Tibial nerve (tissue), 4 donors: ENCODE data around the gene SLC9A4. TPM values are rescaled to one million over a fixed set of nuclear protein-coding genes. Genes with fewer than 3 reads are reported as not detected.

Experiments
- DNase-seq, 2 donors: peaks; one replicate each; pipeline ENCODE4 v3.0.0-alpha.2; 2019; ENCODE audit warnings: low spot score in 2 of 2
- H3K27ac ChIP-seq, 4 donors: fragments of 200-600 bp; sonication (generic) in 3 of 4; one replicate each; pipeline ENCODE4 v1.5.1; 2017 to 2019; ENCODE audit warnings: mild to moderate bottlenecking in 1 of 4
- H3K27me3 ChIP-seq, 2 donors: fragments of 200-600 bp; sonication (generic) in 1 of 2; one replicate each; pipeline versions ENCODE4 v1.5.1 to v1.6.0; 2017 to 2019
- H3K36me3 ChIP-seq, 3 donors: fragments of 200-600 bp; sonication (generic); one replicate each; pipeline ENCODE4 v1.5.1; 2018 to 2019
- H3K4me1 ChIP-seq, 4 donors: fragments of 200-600 bp; sonication (generic) in 3 of 4; one replicate each; pipeline ENCODE4 v1.5.1; 2017 to 2019
- H3K4me3 ChIP-seq, 4 donors: fragments of 200-600 bp; sonication (generic) in 3 of 4; one replicate each; pipeline ENCODE4 v1.5.1; 2017 to 2019; ENCODE audit warnings: mild to moderate bottlenecking in 1 of 4, moderate library complexity in 1 of 4
- H3K9me3 ChIP-seq, 4 donors: fragments of 200-600 bp; sonication (generic) in 3 of 4; one replicate each; pipeline ENCODE4 v1.5.1; 2017 to 2019
- CTCF ChIP-seq, 5 experiments: fragments of 200-600 bp in 3 of 5; fragments of 450-650 bp in 2 of 5; sonication (generic) in 3 of 5; IDR thresholded peaks; one replicate each; pipeline ENCODE4 v1.5.1; 2016 to 2019; ENCODE audit warnings: antibody characterized with exemption in 5 of 5, mild to moderate bottlenecking in 3 of 5, moderate library complexity in 2 of 5
- EP300 ChIP-seq, 2 donors: sonication (generic); formaldehyde crosslinking; IDR thresholded peaks; one replicate each; pipeline ENCODE4 v1.6.1; 2017; ENCODE audit warnings: antibody characterized with exemption in 2 of 2, mild to moderate bottlenecking in 1 of 2
- POLR2A ChIP-seq, 2 donors: fragments of 450-650 bp; IDR thresholded peaks; one replicate each; pipeline ENCODE4 v1.6.1; 2017; ENCODE audit warnings: antibody characterized with exemption in 2 of 2, mild to moderate bottlenecking in 2 of 2, moderate library complexity in 2 of 2
- WGBS, 2 donors: methylation state at CpG; one replicate each; pipeline ENCODE4 v1.1.5; 2018; 5-methylcytosine and 5-hydroxymethylcytosine counted together
- total RNA-seq, 4 donors: library from RNA; depleted of rRNA; stranded (reverse); fragments of >200 nt; gene quantifications; one replicate each; pipeline ENCODE4 v1.1.0, GENCODE V29; 2016

SLC9A4 gene
- total RNA-seq, 4 donors from 2014 or later, result 0.30 TPM; not detected in 3

- Histone ChIP-seq H3K27me3 (no peaks in the 10 kb centered on the region), H3K36me3 (no peaks in the 10 kb centered on the region), H3K9me3 (peaks cover 0 to 4% (median 0%) of the 10 kb centered on the region in 4 donors), H3K27ac (no peak overlapping the region), H3K4me3 (no peak overlapping the region), H3K4me1 (no peaks in the 10 kb centered on the region)
- 93 to 94% methylated on average over 5 of the region's 5 CpGs for WGBS, 2 donors
- no peak for TF ChIP-seq EP300 (IDR thresholded peaks at IDR 0.05)
- no peak for TF ChIP-seq CTCF (IDR thresholded peaks at IDR 0.05)
- TF ChIP-seq POLR2A (IDR thresholded peaks at IDR 0.05), result no peak
- no peak for DNase-seq
Measured at GRCh38 chr2:102463160-102463559, 9.9 kb upstream of the SLC9A4 start.

GRCh38 chr2:102470168-102470567 is 2.9 kb upstream of the SLC9A4 start:
- TF ChIP-seq CTCF (IDR thresholded peaks at IDR 0.05) (no peak), EP300 (IDR thresholded peaks at IDR 0.05) (no peak), POLR2A (IDR thresholded peaks at IDR 0.05) (no peak)
- Histone ChIP-seq H3K4me3 (no peak overlapping the region), H3K4me1 (no peaks in the 10 kb centered on the region), H3K9me3 (peaks cover 0 to 21% (median 3%) of the 10 kb centered on the region in 4 donors), H3K27ac (no peak overlapping the region), H3K36me3 (no peaks in the 10 kb centered on the region), H3K27me3 (no peaks in the 10 kb centered on the region)
- DNase-seq, result no peak
- WGBS, 2 donors, result 25 to 49% methylated on average over 1 of the region's 1 CpG

GRCh38 chr2:102473631-102474030 is 605 bp downstream of the SLC9A4 start:
- TF ChIP-seq POLR2A (IDR thresholded peaks at IDR 0.05) (no peak), EP300 (IDR thresholded peaks at IDR 0.05) (no peak), CTCF (IDR thresholded peaks at IDR 0.05) (no peak)
- Histone ChIP-seq H3K36me3 (no peaks in the 10 kb centered on the region), H3K27me3 (no peaks in the 10 kb centered on the region), H3K9me3 (peaks cover 0 to 20% (median 3%) of the 10 kb centered on the region in 4 donors), H3K4me3 (no peak overlapping the region), H3K27ac (no peak overlapping the region), H3K4me1 (no peaks in the 10 kb centered on the region)
- DNase-seq, result no peak
- WGBS, 2 donors, result 67 to 87% methylated on average over 3 of the region's 3 CpGs

- Histone ChIP-seq H3K27me3 (no peaks in the 10 kb centered on the region), H3K27ac (no peak overlapping the region), H3K4me1 (no peaks in the 10 kb centered on the region), H3K36me3 (no peaks in the 10 kb centered on the region), H3K4me3 (no peak overlapping the region), H3K9me3 (peaks cover 0 to 9% (median 2%) of the 10 kb centered on the region in 4 donors)
- TF ChIP-seq POLR2A (IDR thresholded peaks at IDR 0.05), result no peak
- no peak for TF ChIP-seq EP300 (IDR thresholded peaks at IDR 0.05)
- no peak for TF ChIP-seq CTCF (IDR thresholded peaks at IDR 0.05)
- DNase-seq, result no peak
Measured at GRCh38 chr2:102474785-102475184, 1.8 kb downstream of the SLC9A4 start.

- no peaks in the 10 kb centered on the region for H3K4me1 ChIP-seq
- no peaks in the 10 kb centered on the region for H3K36me3 ChIP-seq
- 88 to 90% methylated on average over 34 to 36 of the region's 36 CpGs for WGBS, 2 donors
Measured at GRCh38 chr2:102478686-102479470, 5.9 kb downstream of the SLC9A4 start.

More at GRCh38 chr2:102478686-102479470, 5.9 kb downstream of the SLC9A4 start:
- no peak for DNase-seq
- Histone ChIP-seq H3K27me3 (no peaks in the 10 kb centered on the region), H3K9me3 (no peaks in the 10 kb centered on the region), H3K27ac (no peak overlapping the region), H3K4me3 (no peak overlapping the region)
- TF ChIP-seq EP300 (IDR thresholded peaks at IDR 0.05), result no peak
